GM19395 (cell line): ENCODE results near the gene TSPEAR.

Experiments
- ATAC-seq: cut with Tn5 transposase; IDR thresholded peaks from one replicate; pipeline ENCODE4 v1.9.1; 2021; ENCODE audit warnings: mild to moderate bottlenecking, moderate library complexity; ENCODE audit not compliant: unreplicated experiment

Gene TSPEAR

GRCh38 chr21:44522753-44523204 lies 188.6 kb downstream of the TSPEAR start:
- no peak for ATAC-seq

- ATAC-seq: no peak
Observed at GRCh38 chr21:44521928-44522752, 189.2 kb downstream of the TSPEAR start.

DNA sequence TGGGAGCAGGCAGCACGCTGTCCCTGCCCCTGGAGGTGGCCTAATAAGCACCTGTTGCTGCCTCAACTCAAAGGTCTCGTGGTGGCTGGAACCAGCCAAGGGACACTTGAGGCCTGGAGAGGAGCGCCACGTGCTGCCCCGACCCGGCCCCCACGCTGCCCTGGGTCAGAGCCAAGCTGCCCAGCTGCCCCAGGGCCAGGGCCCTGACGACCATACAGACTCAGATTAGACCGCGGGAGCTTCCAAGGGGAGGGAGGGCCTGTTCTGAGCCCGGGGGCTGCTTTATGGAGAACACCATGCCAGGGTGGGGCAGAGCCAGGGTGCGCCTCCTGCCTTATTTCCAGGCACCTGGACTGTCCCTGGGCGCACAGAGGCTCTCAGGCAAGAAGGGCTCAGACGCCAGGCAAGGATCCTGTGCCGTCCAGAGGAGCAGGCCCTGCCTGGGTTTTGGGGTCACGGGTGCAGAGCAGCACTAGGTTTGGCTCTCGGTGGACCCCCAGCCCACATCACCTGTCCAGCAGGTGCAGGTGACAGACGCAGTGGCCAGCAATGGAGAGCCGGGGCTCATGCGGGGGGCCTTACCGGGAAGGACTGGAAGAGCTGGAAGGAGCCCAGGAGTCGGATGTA lies 190.0 kb downstream of the TSPEAR start:
- no peak for ATAC-seq

DNA sequence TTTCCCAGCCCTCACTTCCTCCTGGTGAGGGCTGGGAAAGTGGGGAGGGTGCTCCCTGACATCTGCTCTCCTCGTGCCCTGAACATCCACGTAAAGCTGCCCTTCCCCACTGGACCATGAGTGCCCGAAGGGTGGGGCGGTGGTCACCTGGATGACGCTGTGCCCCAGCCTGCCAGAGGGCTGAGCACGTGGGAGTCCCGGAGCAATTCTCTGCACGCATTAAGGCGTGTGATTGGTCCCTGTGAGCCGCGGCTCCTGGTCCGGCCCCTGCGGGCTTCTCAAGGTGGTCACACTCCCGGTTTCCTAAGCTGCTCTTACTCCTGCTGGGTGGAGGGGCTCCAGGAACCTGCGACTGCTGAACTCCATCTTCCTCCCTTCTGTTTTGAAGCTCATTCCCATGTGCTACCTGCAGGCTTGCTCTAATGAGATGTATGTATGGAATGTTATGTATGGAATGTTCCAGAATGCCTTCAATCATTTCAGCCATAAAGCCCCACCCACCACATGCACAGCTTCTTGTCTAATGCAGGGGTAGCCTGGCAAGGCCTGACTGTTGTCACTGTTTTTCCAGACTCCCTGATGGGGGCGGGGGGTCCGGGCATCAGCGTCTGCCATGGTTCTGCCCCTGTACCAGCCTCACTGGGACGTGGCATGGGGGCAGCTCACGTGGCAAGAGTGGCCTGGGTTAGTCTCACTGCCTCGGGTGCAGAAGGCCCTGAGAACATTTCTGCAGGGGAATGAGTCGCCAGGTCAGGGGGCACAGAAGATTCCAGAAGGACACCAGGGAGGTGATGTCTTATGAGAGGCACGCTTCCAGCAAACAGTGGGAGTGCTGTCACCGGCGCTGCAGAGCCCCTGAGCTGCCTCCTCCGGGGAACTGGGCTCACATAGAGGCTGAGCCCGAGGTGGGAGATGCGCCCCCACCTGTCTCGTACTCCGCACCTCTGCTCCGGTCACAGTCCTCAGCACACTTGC lies 190.8 kb downstream of the TSPEAR start:
- ATAC-seq: no peak

GRCh38 chr21:44519346-44520325 lies 191.7 kb downstream of the TSPEAR start:
- ATAC-seq: no peak

- no peak for ATAC-seq
Observed at GRCh38 chr21:44518686-44519085, 192.7 kb downstream of the TSPEAR start.

GRCh38 chr21:44517175-44517899 lies 194.0 kb downstream of the TSPEAR start:
- ATAC-seq: no peak

GRCh38 chr21:44516828-44517174 lies 194.6 kb downstream of the TSPEAR start:
- no peak for ATAC-seq

DNA sequence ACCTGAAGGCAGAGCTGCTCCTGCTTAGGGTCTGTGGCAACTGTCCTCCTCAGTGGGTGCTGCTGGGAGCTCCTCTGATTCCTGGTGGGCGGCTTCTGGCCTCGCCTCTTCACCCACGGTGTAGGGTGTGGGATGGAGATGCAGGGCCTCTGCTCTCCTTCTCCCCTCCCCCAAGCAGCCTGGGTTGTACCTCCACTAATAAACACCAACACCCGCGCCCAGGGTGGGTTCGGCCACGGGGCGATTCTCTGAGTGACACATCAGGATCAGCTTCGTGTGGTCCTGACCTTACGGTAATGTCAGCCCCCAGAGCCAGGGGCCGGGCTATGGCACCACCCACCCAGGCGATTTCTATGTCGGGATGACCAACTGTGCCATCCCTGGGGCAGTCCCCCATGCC lies 195.0 kb downstream of the TSPEAR start:
- no peak for ATAC-seq

DNA sequence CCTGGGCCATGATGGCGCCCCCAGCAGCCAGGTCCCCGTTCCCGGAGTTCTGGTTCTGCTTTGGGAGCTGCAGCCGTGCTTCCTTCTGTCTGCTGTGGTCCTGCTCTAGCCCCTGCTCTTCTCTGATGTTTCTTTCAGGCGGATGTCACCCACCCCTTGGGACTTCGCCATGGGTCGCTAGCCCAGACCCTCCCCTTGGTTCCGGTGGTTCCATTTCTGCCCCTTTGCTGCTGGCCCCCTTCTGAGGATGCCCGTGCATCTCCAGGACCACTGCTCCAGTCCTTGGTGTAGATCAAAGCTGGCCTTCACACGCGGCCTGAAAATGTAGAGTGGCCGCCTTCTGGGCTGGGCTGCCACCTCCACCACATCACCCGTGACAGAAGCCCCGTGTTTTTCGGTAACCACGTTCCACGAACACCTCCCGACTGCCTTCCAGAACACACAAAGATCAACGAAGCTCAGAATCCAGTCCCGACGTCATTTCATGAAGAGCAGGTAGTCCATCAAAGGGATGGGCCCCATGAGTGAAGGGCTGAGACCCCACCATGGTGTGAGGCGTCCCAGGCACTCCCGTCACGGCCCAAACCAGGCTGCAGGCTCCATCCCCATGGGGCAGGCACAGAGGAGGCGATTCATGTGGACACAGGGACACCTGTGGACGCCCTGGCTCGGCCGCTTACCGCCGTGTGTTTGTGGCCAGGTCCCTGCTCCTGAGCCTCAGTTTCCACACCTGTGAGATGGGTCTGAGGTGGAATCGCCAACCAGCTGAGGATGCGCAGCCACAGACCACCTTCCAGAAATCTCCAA lies 195.8 kb downstream of the TSPEAR start:
- no peak for ATAC-seq

GRCh38 chr21:44514746-44515358 lies 196.5 kb downstream of the TSPEAR start:
- no peak for ATAC-seq

- no peak for ATAC-seq
Observed at GRCh38 chr21:44514218-44514520, 197.2 kb downstream of the TSPEAR start.

GRCh38 chr21:44513389-44514217 lies 197.8 kb downstream of the TSPEAR start:
- no peak for ATAC-seq

- ATAC-seq: no peak
Observed at GRCh38 chr21:44512496-44513388, 198.6 kb downstream of the TSPEAR start.

DNA sequence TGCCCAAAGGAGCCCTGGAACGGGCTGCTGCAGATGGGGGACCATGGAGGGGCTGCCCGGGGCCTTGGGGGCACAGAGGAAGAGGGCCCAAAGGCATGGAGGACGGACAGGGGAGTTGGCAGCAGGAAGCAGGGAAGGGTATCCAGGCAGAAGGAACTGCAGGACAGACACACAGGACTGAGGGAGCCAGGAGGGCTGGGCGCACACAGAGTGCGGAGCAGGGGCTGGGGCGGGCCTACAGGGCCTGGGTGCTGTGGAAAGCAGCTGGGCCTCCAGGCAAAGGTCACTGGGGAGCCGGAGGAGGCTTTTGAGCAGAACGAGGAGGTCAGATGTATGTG lies 199.5 kb downstream of the TSPEAR start:
- ATAC-seq: no peak

DNA sequence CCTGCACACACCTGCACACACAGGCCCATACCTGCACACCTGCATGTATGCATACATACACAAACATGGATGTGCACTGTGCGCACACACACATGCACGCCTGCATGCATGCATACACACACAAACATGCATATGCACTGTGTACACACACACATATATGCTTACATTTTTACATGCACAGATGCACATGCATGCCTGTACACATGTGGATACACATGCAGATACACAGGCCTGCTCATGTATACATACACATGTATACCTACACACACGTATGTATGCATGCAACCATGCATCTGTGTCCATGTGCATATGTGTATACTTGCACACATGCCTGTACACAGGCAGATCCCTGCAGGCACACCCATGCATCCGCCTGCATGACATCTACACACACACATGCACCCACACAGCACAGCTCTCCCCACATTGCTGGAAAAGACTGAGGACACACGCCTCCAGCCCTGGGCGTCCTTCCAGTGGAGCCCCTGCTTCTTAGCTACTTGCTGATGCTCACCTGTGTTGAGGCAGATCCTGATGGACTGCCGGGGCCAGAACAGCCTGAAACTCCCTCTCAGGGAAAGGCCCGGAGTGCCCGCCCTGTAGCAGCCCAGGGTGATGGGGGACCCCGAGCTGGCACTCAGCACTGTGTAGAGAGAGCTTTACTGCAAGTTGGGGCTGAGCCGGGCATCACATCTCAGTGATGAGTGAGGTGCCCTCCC lies 200.0 kb downstream of the TSPEAR start:
- ATAC-seq: no peak
